RCC 7860 (cell line): ENCODE results near the gene NUSAP1.
"Not testable (repeated sequence)": the region's sequence is repeated elsewhere in the genome, so short reads cannot be mapped to it uniquely, and the experiment has no call there.

Source experiments
- DNase-seq: peaks from one replicate; pipeline ENCODE4 v3.0.0-alpha.2; 2015; ENCODE audit warnings: low spot score
- FAIRE-seq: peaks from 2 replicates; lab custom pipeline; 2012; peaks lifted over from hg19 to GRCh38; lab: Jason Lieb, UNC

The NUSAP1 gene

GRCh38 chr15:41332194-41333025 lies at the start of gene NUSAP1, which contains the start of gene OIP5:
Gene NUSAP1, plus strand, starts transcription at chr15:41332881. Its CDS starts 77 bp downstream, at chr15:41332958.
Gene OIP5, minus strand, starts transcription at chr15:41332591. Its CDS starts 30 bp downstream, at chr15:41332561.
- DNase-seq: peak; percentile 99
- peak; percentile 96 for FAIRE-seq

- DNase-seq, FAIRE-seq: not testable (repeated sequence)
Measured at GRCh38 chr15:41282980-41283652, 49.6 kb upstream of the NUSAP1 start.

- FAIRE-seq (peak; percentile 88), DNase-seq (peak; percentile 95)
Measured at GRCh38 chr15:41283653-41284426, 48.8 kb upstream of the NUSAP1 start.

- no peak for FAIRE-seq
Measured at GRCh38 chr15:41284427-41285177, 48.1 kb upstream of the NUSAP1 start.

GRCh38 chr15:41285285-41285684 lies 47.4 kb upstream of the NUSAP1 start:
- FAIRE-seq: no peak
- DNase-seq: no peak

More at GRCh38 chr15:41284427-41285177, 48.1 kb upstream of the NUSAP1 start:
- no peak for DNase-seq

GRCh38 chr15:41286665-41287333 lies 45.9 kb upstream of the NUSAP1 start:
- DNase-seq (no peak), FAIRE-seq (no peak)

GRCh38 chr15:41288464-41288863 lies 44.2 kb upstream of the NUSAP1 start:
- no peak for FAIRE-seq
- DNase-seq: no peak

GRCh38 chr15:41289953-41290352 lies 42.7 kb upstream of the NUSAP1 start:
- no peak for FAIRE-seq
- DNase-seq: no peak

- FAIRE-seq (no peak), DNase-seq (no peak)
Measured at GRCh38 chr15:41291065-41291631, 41.5 kb upstream of the NUSAP1 start.

GRCh38 chr15:41292521-41292920 lies 40.2 kb upstream of the NUSAP1 start:
- FAIRE-seq: no peak
- DNase-seq: no peak

GRCh38 chr15:41301139-41301538 lies 31.5 kb upstream of the NUSAP1 start:
- DNase-seq, FAIRE-seq: not testable (repeated sequence)

GRCh38 chr15:41301587-41301986 lies 31.1 kb upstream of the NUSAP1 start:
- DNase-seq: no peak
- FAIRE-seq: no peak

GRCh38 chr15:41304149-41304770 lies 28.4 kb upstream of the NUSAP1 start:
- FAIRE-seq: no peak
- DNase-seq: no peak

GRCh38 chr15:41307679-41308078 lies 25.0 kb upstream of the NUSAP1 start:
- DNase-seq: no peak
- FAIRE-seq: no peak

GRCh38 chr15:41309226-41309905 lies 23.3 kb upstream of the NUSAP1 start:
- DNase-seq (no peak), FAIRE-seq (no peak)

GRCh38 chr15:41320805-41321330 lies 11.8 kb upstream of the NUSAP1 start:
- FAIRE-seq, DNase-seq: not testable (repeated sequence)

- DNase-seq (no peak), FAIRE-seq (no peak)
Measured at GRCh38 chr15:41323611-41324010, 9.1 kb upstream of the NUSAP1 start.

- FAIRE-seq: no peak
Measured at GRCh38 chr15:41331281-41331680, 1.4 kb upstream of the NUSAP1 start.

More at GRCh38 chr15:41331281-41331680, 1.4 kb upstream of the NUSAP1 start:
- DNase-seq: no peak
